Hypothalamus (tissue), 51 donors: Measurements from ENCODE around the gene SYNE4.
A peak's percentile ranks its signal among the peaks of the same experiment; 100 is the strongest.

Source experiments
- DNase-seq, 51 donors: peaks; one replicate each; lab custom pipeline; 2025; lab: John Stamatoyannopoulos, UW

The SYNE4 gene

GRCh38 chr19:36027696-36028095 is 19.1 kb upstream of the SYNE4 start:
- no peak for DNase-seq

- no peak for DNase-seq
Measured at GRCh38 chr19:36026091-36026876, 17.7 kb upstream of the SYNE4 start.

GRCh38 chr19:36025541-36025940 is 16.9 kb upstream of the SYNE4 start:
- no peak for DNase-seq

- DNase-seq = no peak
Measured at GRCh38 chr19:36023432-36023831, 14.8 kb upstream of the SYNE4 start.

GRCh38 chr19:36019061-36019670 is 10.6 kb upstream of the SYNE4 start:
- no peak for DNase-seq

GRCh38 chr19:36014012-36014924 is 5.7 kb upstream of the SYNE4 start, which contains the start of gene ALKBH6:
TSS of gene ALKBH6 (minus strand) at chr19:36014213. CDS start at chr19:36013397, 816 bp downstream.
- peak; percentile 65 to 99 (median 97) for DNase-seq

- DNase-seq = peak in 1 of 51 donors; percentile 32
Measured at GRCh38 chr19:36013280-36014011, 4.8 kb upstream of the SYNE4 start.

- no peak for DNase-seq
Measured at GRCh38 chr19:36010402-36010801, 1.8 kb upstream of the SYNE4 start.

GRCh38 chr19:36009633-36010379 is 1.2 kb upstream of the SYNE4 start:
- no peak for DNase-seq

- DNase-seq = peak in 33 of 51 donors; percentile 7 to 76 (median 48)
Measured at GRCh38 chr19:36009220-36009619, 607 bp upstream of the SYNE4 start.

- no peak for DNase-seq
Measured at GRCh38 chr19:36006955-36007354, 1.7 kb downstream of the SYNE4 start.

GRCh38 chr19:36003284-36003683 is 5.3 kb downstream of the SYNE4 start:
- no peak for DNase-seq

GRCh38 chr19:36001605-36002004 is 7.0 kb downstream of the SYNE4 start:
- no peak for DNase-seq

- DNase-seq = no peak
Measured at GRCh38 chr19:35996777-35997176, 11.8 kb downstream of the SYNE4 start.

- peak; percentile 34 to 98 (median 93) for DNase-seq
Measured at GRCh38 chr19:35995048-35995993, 13.3 kb downstream of the SYNE4 start, which contains the start of gene SDHAF1. TSS of gene SDHAF1 (plus strand) at chr19:35995188. CDS start at chr19:35995275, 87 bp downstream.

GRCh38 chr19:35993923-35994598 is 14.6 kb downstream of the SYNE4 start:
- peak in 21 of 51 donors; percentile 8 to 50 (median 28) for DNase-seq

GRCh38 chr19:35992907-35993765 is 15.5 kb downstream of the SYNE4 start:
- DNase-seq = no peak
